ENCODE data around the gene ARL8B.
A peak's percentile ranks its signal among the peaks of the same experiment; 100 is the strongest.

ARL8B gene

GRCh38 chr3:5087209-5087608 lies 34.9 kb upstream of the ARL8B start:
- TF ChIP-seq CTCF (IDR thresholded peaks at IDR 0.05) = no peak
- Histone ChIP-seq H3K4me3 (ENCODE audit: low read depth, low read length) (no peak overlapping the region), H3K36me3 (ENCODE audit: control insufficient read depth, insufficient read depth, low read length) (no peaks in the 10 kb centered on the region), H2AFZ (no peak overlapping the region), H3K4me2 (ENCODE audit: low read length) (no peak overlapping the region), H3K79me2 (no peaks in the 10 kb centered on the region), H3K4me1 (no peaks in the 10 kb centered on the region), H3K9ac (no peak overlapping the region), H3K27ac (no peak overlapping the region), H3K27me3 (ENCODE audit: control insufficient read depth, insufficient read depth, low read length) (no peaks in the 10 kb centered on the region), H3K9me3 (ENCODE audit: control insufficient read depth, low read length) (no peaks in the 10 kb centered on the region)

GRCh38 chr3:5090197-5090596 lies 31.9 kb upstream of the ARL8B start:
- no peak overlapping the region for H3K27ac ChIP-seq
- H2AFZ ChIP-seq = no peak overlapping the region
- H3K4me3 ChIP-seq (ENCODE audit: low read depth, low read length) = no peak overlapping the region
- no peaks in the 10 kb centered on the region for H3K9me3 ChIP-seq (ENCODE audit: control insufficient read depth, low read length)
- no peaks in the 10 kb centered on the region for H3K27me3 ChIP-seq (ENCODE audit: control insufficient read depth, insufficient read depth, low read length)
- no peak for TF ChIP-seq CTCF (IDR thresholded peaks at IDR 0.05)
- no peaks in the 10 kb centered on the region for H3K79me2 ChIP-seq
- no peak overlapping the region for H3K4me2 ChIP-seq (ENCODE audit: low read length)
- H3K36me3 ChIP-seq (ENCODE audit: control insufficient read depth, insufficient read depth, low read length) = no peaks in the 10 kb centered on the region
- H3K9ac ChIP-seq = no peak overlapping the region
- H3K4me1 ChIP-seq = no peaks in the 10 kb centered on the region

- no peaks in the 10 kb centered on the region for H3K36me3 ChIP-seq (ENCODE audit: control insufficient read depth, insufficient read depth, low read length)
- no peak overlapping the region for H3K27ac ChIP-seq
- H3K9ac ChIP-seq = no peak overlapping the region
These were observed 30.1 kb upstream of the ARL8B start for GRCh38 chr3:5092018-5092417.

GRCh38 chr3:5093731-5094130 lies 28.4 kb upstream of the ARL8B start:
- TF ChIP-seq CTCF (IDR thresholded peaks at IDR 0.05) = no peak
- H3K27me3 ChIP-seq (ENCODE audit: control insufficient read depth, insufficient read depth, low read length) = no peaks in the 10 kb centered on the region
- no peak overlapping the region for H3K9ac ChIP-seq
- H3K4me3 ChIP-seq (ENCODE audit: low read depth, low read length) = no peak overlapping the region
- H3K27ac ChIP-seq = no peak overlapping the region
- H3K36me3 ChIP-seq (ENCODE audit: control insufficient read depth, insufficient read depth, low read length) = no peaks in the 10 kb centered on the region
- no peaks in the 10 kb centered on the region for H3K4me1 ChIP-seq
- no peaks in the 10 kb centered on the region for H3K9me3 ChIP-seq (ENCODE audit: control insufficient read depth, low read length)
- no peak overlapping the region for H2AFZ ChIP-seq
- H3K79me2 ChIP-seq = no peaks in the 10 kb centered on the region
- H3K4me2 ChIP-seq (ENCODE audit: low read length) = no peak overlapping the region

More at GRCh38 chr3:5092018-5092417, 30.1 kb upstream of the ARL8B start:
- no peak for TF ChIP-seq CTCF (IDR thresholded peaks at IDR 0.05)
- H2AFZ ChIP-seq = no peak overlapping the region
- H3K27me3 ChIP-seq (ENCODE audit: control insufficient read depth, insufficient read depth, low read length) = no peaks in the 10 kb centered on the region
- no peaks in the 10 kb centered on the region for H3K4me1 ChIP-seq
- no peaks in the 10 kb centered on the region for H3K9me3 ChIP-seq (ENCODE audit: control insufficient read depth, low read length)
- H3K4me3 ChIP-seq (ENCODE audit: low read depth, low read length) = no peak overlapping the region
- no peaks in the 10 kb centered on the region for H3K79me2 ChIP-seq
- H3K4me2 ChIP-seq (ENCODE audit: low read length) = no peak overlapping the region

- H3K79me2 ChIP-seq = no peaks in the 10 kb centered on the region
- no peaks in the 10 kb centered on the region for H3K36me3 ChIP-seq (ENCODE audit: control insufficient read depth, insufficient read depth, low read length)
- H3K9me3 ChIP-seq (ENCODE audit: control insufficient read depth, low read length) = no peaks in the 10 kb centered on the region
- H3K27ac ChIP-seq = no peak overlapping the region
- no peak for TF ChIP-seq CTCF (IDR thresholded peaks at IDR 0.05)
- H3K9ac ChIP-seq = no peak overlapping the region
- H3K4me2 ChIP-seq (ENCODE audit: low read length) = no peak overlapping the region
- H3K4me3 ChIP-seq (ENCODE audit: low read depth, low read length) = no peak overlapping the region
- H3K4me1 ChIP-seq = no peaks in the 10 kb centered on the region
- peak overlapping the region; percentile 77 for H2AFZ ChIP-seq
- no peaks in the 10 kb centered on the region for H3K27me3 ChIP-seq (ENCODE audit: control insufficient read depth, insufficient read depth, low read length)
These were observed 26.2 kb upstream of the ARL8B start for GRCh38 chr3:5095886-5096285.

All from parathyroid adenoma (tissue), 2 donors.